Dermis lymphatic vessel endothelial cell (primary cell): ENCODE measurements around the gene ZNF487. TPM values are rescaled to one million over a fixed set of nuclear protein-coding genes. Genes with fewer than 3 reads are reported as not detected.

ENCODE experiments used
- total RNA-seq: library from RNA; depleted of rRNA; stranded (reverse); fragments of >200 nt; gene quantifications from 2 replicates; pipeline ENCODE4 v1.2.1, GENCODE V29; 2014

ZNF487 gene
- 2.1 and 2.8 TPM in 2 replicates for total RNA-seq

DNA sequence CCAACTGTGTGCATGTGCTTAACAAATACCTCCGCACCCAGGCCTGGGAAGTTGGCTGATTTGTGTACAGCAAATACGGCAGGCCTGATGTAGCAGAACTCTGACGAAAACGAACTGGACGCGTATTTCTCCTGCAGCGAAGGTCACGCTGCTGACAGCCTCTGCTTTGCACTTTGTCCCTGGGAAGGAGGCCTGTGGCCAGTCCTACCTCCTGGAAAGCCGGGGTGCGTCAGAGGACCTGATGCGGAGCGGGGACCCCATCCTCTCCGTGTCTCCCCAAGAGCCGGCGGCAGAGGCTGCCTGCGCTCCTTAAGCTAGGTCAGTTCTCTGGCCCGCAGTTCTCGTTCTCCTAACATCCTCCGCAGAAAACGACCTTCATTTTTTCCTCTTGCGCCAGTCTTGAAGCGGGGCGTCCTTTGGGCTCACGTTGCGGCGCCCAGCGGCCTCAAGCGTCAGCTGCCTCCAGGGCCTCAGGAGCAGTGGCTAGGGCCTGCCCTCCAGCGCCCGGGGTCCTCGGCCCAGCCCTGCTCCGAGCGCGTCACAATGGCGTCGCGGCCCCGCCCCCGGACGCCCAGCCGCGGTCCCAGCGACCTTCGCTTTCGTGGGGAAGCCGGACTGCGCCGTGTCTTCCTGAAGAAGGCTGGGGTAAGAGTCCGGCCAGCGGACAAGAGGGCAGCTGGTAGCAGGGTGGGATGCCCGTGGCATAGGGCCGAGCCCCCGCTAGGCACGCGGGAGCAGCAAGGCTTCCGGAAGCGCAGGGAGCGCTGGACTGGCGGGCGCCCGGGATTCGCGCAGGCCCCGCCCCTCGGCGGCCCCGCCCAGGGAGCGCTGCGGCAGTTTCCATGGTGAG is at the start of gene ZNF487:
ZNF487 (plus strand) TSS at position 821 of the 850 bp plus-strand sequence. CDS start 38,703 bp downstream, outside the sequence.

DNA sequence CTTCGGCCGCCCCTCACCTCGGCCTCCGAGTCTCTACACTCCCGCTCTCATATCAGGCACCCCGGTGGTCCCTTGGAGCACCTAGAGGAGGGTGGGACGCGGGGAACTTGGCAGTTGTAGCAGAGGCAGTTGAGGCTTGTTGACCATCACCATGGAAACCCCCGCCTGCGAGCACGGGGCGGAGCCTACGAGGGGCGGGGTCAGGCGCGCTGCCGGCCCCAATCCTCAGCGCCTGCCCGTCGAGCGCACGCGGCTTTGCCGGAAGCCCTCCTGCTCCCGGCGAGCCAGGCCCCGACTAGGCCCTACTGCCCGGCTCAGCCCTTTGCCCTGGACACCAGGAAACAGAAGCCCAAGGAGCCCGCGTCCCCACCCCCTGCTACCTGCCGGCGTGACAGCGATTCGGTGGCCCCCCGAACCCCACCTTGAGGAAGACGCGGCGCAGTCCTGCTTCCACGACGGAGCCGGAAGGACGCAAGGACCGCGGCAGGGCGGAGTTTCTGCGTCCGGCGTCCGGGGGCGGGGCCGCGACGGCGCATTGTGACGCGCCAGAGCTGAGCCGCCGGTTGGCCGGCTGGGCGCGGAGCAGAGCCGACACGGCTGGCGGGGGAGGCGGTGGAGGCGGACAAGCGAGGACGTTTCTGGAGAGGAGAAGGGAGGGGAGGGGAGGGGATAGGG is 28.1 kb upstream of the ZNF487 start, which contains the start of gene HNRNPF:
HNRNPF (minus strand) TSS at position 477 of the 675 bp plus-strand sequence. CDS start 21,302 bp downstream, outside the sequence.

Other genes with a start within 250 kb of the ZNF487 start
- gene RASGEF1A, start 170.0 kb upstream of the ZNF487 start, total RNA-seq: 0.65 TPM in 1 of 2 replicates, not detected in the other
- gene FXYD4, start 65.5 kb upstream of the ZNF487 start, total RNA-seq: not detected in 2 replicates
- gene HNRNPF, start 27.9 kb upstream of the ZNF487 start, total RNA-seq: 179 and 190 TPM in 2 replicates
- gene ZNF239, start 137.5 kb downstream of the ZNF487 start, total RNA-seq: 0.11 and 0.17 TPM in 2 replicates
- 0.54 and 1.0 TPM in 2 replicates for gene ZNF485, start 169.3 kb downstream of the ZNF487 start, total RNA-seq
- 26.7 and 32.2 TPM in 2 replicates for gene ZNF32, start 211.8 kb downstream of the ZNF487 start, total RNA-seq